Endothelial cell (in vitro differentiated cells): ENCODE data around the gene WNT5B. TPM values are rescaled to one million over a fixed set of nuclear protein-coding genes. Genes with fewer than 3 reads are reported as not detected.
"Not testable (repeated sequence)": the region's sequence is repeated elsewhere in the genome, so short reads cannot be mapped to it uniquely, and the experiment has no call there.

Experiments
- DNase-seq: peaks from one replicate; pipeline ENCODE4 v3.0.0; 2021; ENCODE audit warnings: low spot score
- H3K27ac Mint-ChIP-seq: one replicate; pipeline ENCODE4 v1.8.0; 2021; ENCODE audit warnings: mixed read lengths, inconsistent platforms; ENCODE audit not compliant: unreplicated experiment
- H3K27me3 Mint-ChIP-seq: one replicate; pipeline ENCODE4 v1.8.0; 2021; ENCODE audit warnings: mild to moderate bottlenecking, moderate library complexity, mixed read lengths, inconsistent platforms; ENCODE audit not compliant: unreplicated experiment
- H3K36me3 Mint-ChIP-seq: one replicate; pipeline ENCODE4 v1.8.0; 2021; ENCODE audit warnings: mild to moderate bottlenecking, low read depth, mixed read lengths, inconsistent platforms; ENCODE audit not compliant: unreplicated experiment
- H3K4me1 Mint-ChIP-seq: one replicate; pipeline ENCODE4 v1.8.0; 2021; ENCODE audit warnings: mild to moderate bottlenecking, mixed read lengths, inconsistent platforms; ENCODE audit not compliant: unreplicated experiment
- H3K4me3 Mint-ChIP-seq: one replicate; pipeline ENCODE4 v1.8.0; 2021; ENCODE audit warnings: mild to moderate bottlenecking, mixed read lengths, inconsistent platforms; ENCODE audit not compliant: unreplicated experiment
- H3K9me3 Mint-ChIP-seq: one replicate; pipeline ENCODE4 v1.8.0; 2021; ENCODE audit warnings: mixed read lengths, inconsistent platforms; ENCODE audit not compliant: unreplicated experiment
- CTCF ChIP-seq: fragments of 200-600 bp; sonication (generic); IDR thresholded peaks from one replicate; pipeline ENCODE4 v1.5.0; 2021; ENCODE audit warnings: antibody characterized with exemption; ENCODE audit not compliant: unreplicated experiment
- total RNA-seq: library from RNA; stranded (reverse); fragmentation: NEBNext Ultra II Directional; extraction: Animal tissue kit (Norgen Biotek cat#: 25700); gene quantifications from one replicate; pipeline ENCODE4 v1.2.1, GENCODE V29; 2021; ENCODE audit not compliant: unreplicated experiment

Gene WNT5B
- total RNA-seq, 1 donor from 2014 or later: 7.5 TPM

DNA sequence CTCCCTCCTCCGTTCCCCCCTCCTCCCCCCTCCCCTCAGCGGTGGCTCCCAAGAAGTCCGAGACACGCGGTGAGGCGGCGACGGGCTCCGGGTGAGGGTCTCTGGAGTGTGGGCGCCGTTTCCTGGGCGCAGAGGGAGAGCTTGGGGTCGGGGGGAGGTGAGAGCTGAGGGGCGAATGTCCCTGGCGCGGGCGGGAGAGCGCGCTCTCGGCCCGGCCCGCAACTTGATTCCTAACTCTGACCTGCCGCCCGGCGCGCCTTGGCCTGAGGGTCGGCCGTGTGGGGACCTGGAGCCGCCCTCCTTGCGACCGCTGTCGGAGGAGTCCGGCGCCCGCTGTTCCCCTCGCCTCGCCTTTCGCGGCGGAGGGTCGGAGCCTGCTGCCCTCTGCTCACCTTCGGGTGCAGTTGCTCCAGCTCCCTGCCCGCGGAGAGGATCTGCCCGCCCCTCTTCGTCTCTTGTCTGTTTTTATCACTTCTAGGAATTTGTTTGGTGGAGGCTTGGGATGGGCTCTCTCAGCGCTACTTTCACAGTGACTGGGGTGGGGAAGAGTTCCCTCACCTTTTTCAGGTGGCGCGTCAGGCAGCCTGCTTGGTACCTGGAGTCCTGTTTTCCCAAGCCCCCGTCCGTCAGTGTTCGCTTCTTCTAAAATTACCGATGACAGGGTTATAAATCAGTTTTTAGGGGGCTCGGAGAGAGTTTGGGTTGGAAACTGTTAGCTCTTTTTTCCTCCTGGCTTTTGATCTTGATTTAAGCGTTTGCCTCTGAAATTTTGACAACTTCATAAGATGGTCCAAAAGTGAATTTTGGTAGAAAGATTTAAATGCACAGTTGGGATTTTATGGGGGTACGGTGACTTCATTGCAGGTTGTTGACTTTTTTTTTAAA lies 62.3 kb downstream of the WNT5B start:
- Mint-ChIP-seq H3K27me3 (peaks cover 3% of the 10 kb centered on the region), H3K27ac (peak overlapping the region; percentile 94), H3K9me3 (no peaks in the 10 kb centered on the region), H3K4me1 (peaks cover 23% of the 10 kb centered on the region), H3K36me3 (peaks cover 8% of the 10 kb centered on the region), H3K4me3 (peak overlapping the region; percentile 98)
- TF ChIP-seq CTCF: no peak
- peak; percentile 46 for DNase-seq

GRCh38 chr12:1692226-1692625 lies 63.2 kb downstream of the WNT5B start:
- Mint-ChIP-seq H3K4me1 (peaks cover 25% of the 10 kb centered on the region), H3K4me3 (peak overlapping the region; percentile 98), H3K27me3 (peaks cover 3% of the 10 kb centered on the region), H3K27ac (peak overlapping the region; percentile 94), H3K9me3 (no peaks in the 10 kb centered on the region), H3K36me3 (peaks cover 9% of the 10 kb centered on the region)
- TF ChIP-seq CTCF: no peak
- DNase-seq: no peak

DNA sequence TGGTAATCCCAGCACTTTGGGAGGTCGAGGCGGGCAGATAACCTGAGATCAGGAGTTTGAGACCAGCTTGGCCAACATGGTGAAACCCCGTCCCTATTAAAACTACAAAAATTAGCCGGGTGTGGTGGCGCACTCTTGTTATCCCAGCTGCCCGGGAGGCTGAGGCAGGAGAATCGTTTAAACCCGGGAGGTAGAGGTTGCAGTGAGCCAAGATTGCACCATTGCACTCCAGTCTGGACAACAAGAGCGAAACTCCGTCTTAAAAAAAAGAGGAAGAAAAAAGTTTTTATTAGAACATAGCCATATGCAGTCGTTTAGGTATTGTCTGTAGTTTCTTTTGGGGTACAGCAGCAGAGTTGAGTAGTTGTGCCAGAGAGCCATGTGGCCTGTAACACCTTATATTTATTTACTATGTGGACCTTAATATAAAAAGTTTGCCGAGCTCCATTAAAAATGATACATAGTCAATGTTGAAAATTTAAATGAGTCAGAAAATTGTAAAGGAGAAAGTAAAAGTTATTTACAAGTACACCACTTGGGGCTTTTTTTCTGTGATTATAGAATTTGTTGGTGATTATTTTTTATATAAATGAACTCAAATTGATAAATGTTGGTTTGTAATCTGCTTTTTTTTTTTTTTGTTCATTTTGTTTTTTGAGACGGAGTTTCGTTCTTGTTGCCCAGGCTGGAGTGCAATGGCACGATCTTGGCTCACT lies 64.0 kb downstream of the WNT5B start:
- Mint-ChIP-seq H3K27ac (no peak overlapping the region), H3K27me3 (peaks cover 3% of the 10 kb centered on the region), H3K36me3 (peaks cover 11% of the 10 kb centered on the region), H3K9me3 (no peaks in the 10 kb centered on the region), H3K4me3 (no peak overlapping the region), H3K4me1 (peaks cover 29% of the 10 kb centered on the region)
- TF ChIP-seq CTCF: no peak
- no peak for DNase-seq

- peaks cover 26% of the 10 kb centered on the region for H3K4me1 Mint-ChIP-seq
- H3K4me3 Mint-ChIP-seq, H3K9me3 Mint-ChIP-seq, H3K27me3 Mint-ChIP-seq, DNase-seq, H3K27ac Mint-ChIP-seq: not testable (repeated sequence)
- H3K36me3 Mint-ChIP-seq: peaks cover 11% of the 10 kb centered on the region
Observed at GRCh38 chr12:1695097-1695496, 66.1 kb downstream of the WNT5B start.

DNA sequence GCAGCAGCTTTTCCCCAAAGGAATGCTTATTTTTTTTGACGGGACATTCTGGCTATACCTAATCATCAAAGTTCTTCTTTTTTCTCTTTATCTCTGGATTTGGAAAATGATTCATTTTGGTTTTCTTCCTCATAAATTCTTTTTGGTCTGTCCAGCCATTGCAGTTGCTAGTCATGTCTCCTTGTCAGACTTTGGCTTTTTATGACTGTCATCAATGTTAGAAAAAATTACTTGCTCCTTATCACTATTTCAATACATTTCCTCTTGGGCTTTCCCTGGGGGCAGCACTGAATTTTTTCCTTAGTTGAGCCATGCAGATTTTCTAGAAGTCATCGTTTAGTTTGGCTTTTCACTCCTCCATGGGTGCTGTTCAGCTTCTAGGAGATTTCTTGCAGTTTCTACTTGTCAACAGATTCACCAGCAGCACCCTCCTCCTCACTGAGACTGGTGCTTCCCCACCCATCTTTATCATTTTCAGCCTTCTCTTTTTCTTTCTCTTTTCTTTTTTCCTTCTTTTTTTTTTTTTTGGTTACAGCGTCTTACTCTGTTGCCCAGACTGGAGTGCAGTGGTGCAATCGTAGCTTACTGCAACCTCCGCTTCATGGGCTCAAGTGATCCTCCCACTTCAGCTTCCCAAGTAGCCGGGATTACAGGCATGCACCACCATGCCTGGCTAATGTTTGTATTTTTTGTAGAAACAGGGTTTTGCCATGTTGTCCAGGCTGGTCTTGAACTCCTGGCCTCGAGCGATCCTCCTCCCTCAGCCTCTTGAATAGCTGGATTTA lies 67.0 kb downstream of the WNT5B start:
- H3K4me1 Mint-ChIP-seq: peaks cover 24% of the 10 kb centered on the region

More for the DNA sequence above, 67.0 kb downstream of the WNT5B start:
- Mint-ChIP-seq H3K36me3 (peaks cover 11% of the 10 kb centered on the region), H3K9me3 (no peaks in the 10 kb centered on the region), H3K27me3 (no peaks in the 10 kb centered on the region), H3K4me3 (no peak overlapping the region), H3K27ac (no peak overlapping the region)
- TF ChIP-seq CTCF: no peak
- no peak for DNase-seq
